Lung (tissue), 12 donors: ENCODE results near the gene VPS16. TPM values are rescaled to one million over a fixed set of nuclear protein-coding genes. Genes with fewer than 3 reads are reported as not detected.

Source experiments
- ATAC-seq: fragments of 200-7000 bp; cut with Tn5 transposase; one replicate; pipeline ENCODE4 v1.9.1; 2020; ENCODE audit warnings: moderate number of reproducible peaks; ENCODE audit not compliant: insufficient read depth, low FRiP score
- DNase-seq, 3 donors: peaks; one replicate each; pipeline ENCODE4 v3.0.0-alpha.2; 2013 to 2017
- H3K27ac ChIP-seq, 2 donors: one replicate each; pipeline ENCODE4 v1.5.1; 2013; ENCODE audit warnings: mild to moderate bottlenecking in 2 of 2, moderate library complexity in 2 of 2, control low read depth in 1 of 2, inconsistent platforms in 1 of 2, low read depth in 1 of 2, low read length in 1 of 2
- H3K27me3 ChIP-seq, 3 donors: one replicate each; pipeline ENCODE4 v1.5.1; 2013; ENCODE audit warnings: low read length in 2 of 3; ENCODE audit not compliant: control insufficient read depth in 3 of 3, insufficient read depth in 3 of 3
- H3K36me3 ChIP-seq, 4 donors: one replicate each; pipeline ENCODE4 v1.5.1; 2013; ENCODE audit warnings: low read length in 4 of 4, mild to moderate bottlenecking in 1 of 4, moderate library complexity in 1 of 4; ENCODE audit not compliant: control insufficient read depth in 4 of 4, insufficient read depth in 4 of 4
- H3K4me1 ChIP-seq, 5 donors: one replicate each; pipeline ENCODE4 v1.5.1; 2013; ENCODE audit warnings: low read length in 5 of 5, mild to moderate bottlenecking in 2 of 5, moderate library complexity in 1 of 5; ENCODE audit not compliant: control insufficient read depth in 5 of 5, insufficient read depth in 5 of 5
- H3K4me3 ChIP-seq: one replicate; pipeline ENCODE4 v1.5.1; 2013; ENCODE audit warnings: mild to moderate bottlenecking, control low read depth, moderate library complexity
- H3K9ac ChIP-seq, 2 donors: one replicate each; pipeline ENCODE4 v1.5.1; 2013; ENCODE audit warnings: low read length in 2 of 2, control low read depth in 1 of 2; ENCODE audit not compliant: insufficient read depth in 1 of 2
- H3K9me3 ChIP-seq, 4 donors: one replicate each; pipeline ENCODE4 v1.5.1; 2013; ENCODE audit warnings: low read length in 3 of 4, mild to moderate bottlenecking in 1 of 4, moderate library complexity in 1 of 4; ENCODE audit not compliant: control insufficient read depth in 4 of 4, insufficient read depth in 3 of 4
- whole genome bisulfite sequencing, 2 donors: extraction: QIAGEN DNeasy Blood & Tissue Kit; methylation state at CpG; one replicate each; pipeline ENCODE4 v1.1.7; 2013; 5-methylcytosine and 5-hydroxymethylcytosine counted together
- polyA plus RNA-seq, 2 donors: library from polyadenylated mRNA; stranded (reverse); fragments of 200-250 nt; gene quantifications; one replicate each; pipeline ENCODE4 v1.2.1, GENCODE V29; 2013
- total RNA-seq, 2 donors: library from RNA; depleted of rRNA in 1 of 2; stranded (reverse); fragments of >200 nt in 1 of 2; gene quantifications; one replicate each; pipeline ENCODE4 v1.2.1, GENCODE V29; 2014 to 2021
- TF ChIP-seq, protein P1 (sequence below): IDR thresholded peaks from 2 replicates; pipeline ENCODE4 v1.5.1; 2012; ENCODE audit warnings: mild to moderate bottlenecking; ENCODE audit errors: control extremely low read depth, extremely low read depth
- donor health status: control.
- donor health status: control.
- donor health status: Bipolar disorder and iron deficiency.
- donor health status: healthy.
- donor health status: DM: yes; HTN: yes; CAD: no.

The VPS16 gene
- total and polyA plus RNA-seq, 4 donors: 26.1 to 53.4 (median 42.5) TPM

DNA sequence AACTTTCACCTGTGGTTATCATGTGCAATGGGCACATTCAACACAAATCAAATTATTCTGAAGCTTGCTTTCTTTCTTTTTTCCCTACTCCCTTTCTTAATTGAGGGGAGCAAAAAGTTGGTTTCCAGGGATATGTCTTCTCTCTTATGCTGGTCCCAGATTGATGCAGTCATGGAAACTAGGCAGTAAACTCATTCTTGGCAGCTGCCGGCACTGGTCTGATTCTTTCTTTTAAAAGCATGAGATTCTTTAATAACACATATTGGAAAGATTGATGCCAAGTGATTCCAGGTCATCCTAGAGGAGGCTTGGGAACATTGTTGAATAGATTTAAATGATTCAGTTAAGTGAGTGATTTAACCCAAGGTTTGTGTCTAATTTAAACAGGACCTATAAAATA lies 61.7 kb downstream of the VPS16 start:
- no peaks in the 10 kb centered on the region for H3K9me3 ChIP-seq
- H3K9ac ChIP-seq: no peak overlapping the region
- TF ChIP-seq, protein P1, sequence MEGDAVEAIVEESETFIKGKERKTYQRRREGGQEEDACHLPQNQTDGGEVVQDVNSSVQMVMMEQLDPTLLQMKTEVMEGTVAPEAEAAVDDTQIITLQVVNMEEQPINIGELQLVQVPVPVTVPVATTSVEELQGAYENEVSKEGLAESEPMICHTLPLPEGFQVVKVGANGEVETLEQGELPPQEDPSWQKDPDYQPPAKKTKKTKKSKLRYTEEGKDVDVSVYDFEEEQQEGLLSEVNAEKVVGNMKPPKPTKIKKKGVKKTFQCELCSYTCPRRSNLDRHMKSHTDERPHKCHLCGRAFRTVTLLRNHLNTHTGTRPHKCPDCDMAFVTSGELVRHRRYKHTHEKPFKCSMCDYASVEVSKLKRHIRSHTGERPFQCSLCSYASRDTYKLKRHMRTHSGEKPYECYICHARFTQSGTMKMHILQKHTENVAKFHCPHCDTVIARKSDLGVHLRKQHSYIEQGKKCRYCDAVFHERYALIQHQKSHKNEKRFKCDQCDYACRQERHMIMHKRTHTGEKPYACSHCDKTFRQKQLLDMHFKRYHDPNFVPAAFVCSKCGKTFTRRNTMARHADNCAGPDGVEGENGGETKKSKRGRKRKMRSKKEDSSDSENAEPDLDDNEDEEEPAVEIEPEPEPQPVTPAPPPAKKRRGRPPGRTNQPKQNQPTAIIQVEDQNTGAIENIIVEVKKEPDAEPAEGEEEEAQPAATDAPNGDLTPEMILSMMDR: no peak
- ATAC-seq (no peak), DNase-seq (peak in 2 of 3 donors; percentile 27 to 38)
- no peaks in the 10 kb centered on the region for H3K27me3 ChIP-seq
- H3K4me3 ChIP-seq: no peak overlapping the region
- H3K27ac ChIP-seq: no peak overlapping the region
- H3K36me3 ChIP-seq: no peaks in the 10 kb centered on the region
- H3K4me1 ChIP-seq: peaks cover 0 to 1% (median 0%) of the 10 kb centered on the region in 5 donors
- 3 to 68% methylated on average over 1 of the region's 1 CpG for WGBS, 2 donors

- WGBS, 2 donors: 92 to 97% methylated on average over 3 of the region's 3 CpGs
These were observed 62.3 kb downstream of the VPS16 start for GRCh38 chr20:2902818-2903217.

GRCh38 chr20:2903686-2904085 lies 63.1 kb downstream of the VPS16 start:
- Histone ChIP-seq H3K36me3 (no peaks in the 10 kb centered on the region), H3K4me1 (peaks cover 0 to 1% (median 0%) of the 10 kb centered on the region in 5 donors), H3K27ac (no peak overlapping the region), H3K27me3 (no peaks in the 10 kb centered on the region), H3K9me3 (no peaks in the 10 kb centered on the region), H3K9ac (no peak overlapping the region), H3K4me3 (no peak overlapping the region)
- DNase-seq: no peak
- ATAC-seq: no peak
- TF ChIP-seq, protein P1: no peak
- 89 to 92% methylated on average over 6 of the region's 6 CpGs for whole genome bisulfite sequencing, 2 donors

More at GRCh38 chr20:2902818-2903217, 62.3 kb downstream of the VPS16 start:
- Histone ChIP-seq H3K9ac (no peak overlapping the region), H3K27me3 (no peaks in the 10 kb centered on the region), H3K9me3 (no peaks in the 10 kb centered on the region), H3K36me3 (no peaks in the 10 kb centered on the region), H3K27ac (no peak overlapping the region), H3K4me1 (peaks cover 0 to 1% (median 0%) of the 10 kb centered on the region in 5 donors), H3K4me3 (no peak overlapping the region)
- ATAC-seq (no peak), DNase-seq (no peak)
- TF ChIP-seq, protein P1: no peak

DNA sequence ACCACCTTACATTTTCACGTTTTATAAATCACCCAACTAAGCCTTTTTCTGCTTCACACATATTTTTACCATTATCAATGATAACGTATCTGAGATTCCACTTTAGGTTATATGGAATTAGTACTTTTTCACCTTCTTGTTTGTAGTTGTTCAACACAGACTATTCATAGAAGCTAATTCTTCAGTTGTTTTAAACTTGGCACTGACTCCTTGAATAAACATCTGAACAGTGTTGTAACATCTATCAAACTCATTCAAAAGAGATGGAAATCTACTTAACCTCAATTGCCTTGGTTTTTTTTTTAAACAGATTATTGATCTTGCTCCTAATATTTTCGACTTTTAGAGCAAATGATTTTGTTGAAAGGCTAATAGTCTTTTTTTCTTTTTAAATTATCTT lies 67.0 kb downstream of the VPS16 start:
- peaks cover 0 to 1% (median 0%) of the 10 kb centered on the region in 5 donors for H3K4me1 ChIP-seq
- TF ChIP-seq, protein P1: no peak
- DNase-seq (no peak), ATAC-seq (no peak)
- no peak overlapping the region for H3K27ac ChIP-seq
- H3K27me3 ChIP-seq: no peaks in the 10 kb centered on the region
- 58 to 80% methylated on average over 3 of the region's 3 CpGs for WGBS, 2 donors
- H3K9ac ChIP-seq: no peak overlapping the region
- peaks cover 0 to 3% (median 0%) of the 10 kb centered on the region in 4 donors for H3K36me3 ChIP-seq
- H3K4me3 ChIP-seq: no peak overlapping the region
- no peaks in the 10 kb centered on the region for H3K9me3 ChIP-seq
